Tibial artery (tissue), 4 donors: ENCODE measurements around the gene WNT9B.

Experiments
- DNase-seq, 2 donors: peaks; one replicate each; pipeline ENCODE4 v3.0.0-alpha.2; 2019
- H3K27ac ChIP-seq, 2 donors: fragments of 200-600 bp; sonication (generic) in 1 of 2; 1 replicate in 1 of 2; 2 replicates in 1 of 2; pipeline ENCODE4 v1.5.1; 2018 to 2019; ENCODE audit warnings: mild to moderate bottlenecking in 1 of 2
- H3K27me3 ChIP-seq, 2 donors: fragments of 200-600 bp; sonication (generic) in 1 of 2; one replicate each; pipeline versions ENCODE4 v1.5.1 to v1.6.0; 2016 to 2019
- H3K36me3 ChIP-seq, 3 donors: fragments of 200-600 bp; sonication (generic) in 2 of 3; one replicate each; pipeline ENCODE4 v1.5.1; 2016 to 2019; ENCODE audit warnings: mild to moderate bottlenecking in 2 of 3
- H3K4me1 ChIP-seq, 4 donors: fragments of 200-600 bp; sonication (generic) in 2 of 4; 1 replicate in 3 of 4; 2 replicates in 1 of 4; pipeline ENCODE4 v1.5.1; 2016 to 2019
- H3K4me3 ChIP-seq, 2 donors: fragments of 200-600 bp; sonication (generic) in 1 of 2; 1 replicate in 1 of 2; 2 replicates in 1 of 2; pipeline ENCODE4 v1.5.1; 2018 to 2019; ENCODE audit warnings: mild to moderate bottlenecking in 2 of 2
- H3K9me3 ChIP-seq, 3 donors: fragments of 200-600 bp; sonication (generic) in 1 of 3; one replicate each; pipeline ENCODE4 v1.5.1; 2016 to 2019
- intact Hi-C: fragments of 100-400 bp; cut with DNase I; formaldehyde crosslinking; loops from one replicate; pipeline ENCODE4 v1.15.0; 2023; ENCODE audit warnings: low total_unique reads
- TF ChIP-seq, protein P1 (sequence below), 2 experiments: fragments of 200-600 bp in 1 of 2; fragments of 450-650 bp in 1 of 2; IDR thresholded peaks; one replicate each; pipeline ENCODE4 v1.5.1; 2017 to 2019; ENCODE audit warnings: antibody characterized with exemption in 2 of 2, mild to moderate bottlenecking in 1 of 2, moderate library complexity in 1 of 2

Gene WNT9B

GRCh38 chr17:46898860-46899259 is 47.5 kb downstream of the WNT9B start:
- no peaks in the 10 kb centered on the region for H3K36me3 ChIP-seq
- intact Hi-C loops = no loop called here
- peaks cover 0 to 23% of the 10 kb centered on the region in 2 donors for H3K27me3 ChIP-seq
- no peak overlapping the region for H3K4me3 ChIP-seq
- no peak for DNase-seq
- TF ChIP-seq, protein P1, sequence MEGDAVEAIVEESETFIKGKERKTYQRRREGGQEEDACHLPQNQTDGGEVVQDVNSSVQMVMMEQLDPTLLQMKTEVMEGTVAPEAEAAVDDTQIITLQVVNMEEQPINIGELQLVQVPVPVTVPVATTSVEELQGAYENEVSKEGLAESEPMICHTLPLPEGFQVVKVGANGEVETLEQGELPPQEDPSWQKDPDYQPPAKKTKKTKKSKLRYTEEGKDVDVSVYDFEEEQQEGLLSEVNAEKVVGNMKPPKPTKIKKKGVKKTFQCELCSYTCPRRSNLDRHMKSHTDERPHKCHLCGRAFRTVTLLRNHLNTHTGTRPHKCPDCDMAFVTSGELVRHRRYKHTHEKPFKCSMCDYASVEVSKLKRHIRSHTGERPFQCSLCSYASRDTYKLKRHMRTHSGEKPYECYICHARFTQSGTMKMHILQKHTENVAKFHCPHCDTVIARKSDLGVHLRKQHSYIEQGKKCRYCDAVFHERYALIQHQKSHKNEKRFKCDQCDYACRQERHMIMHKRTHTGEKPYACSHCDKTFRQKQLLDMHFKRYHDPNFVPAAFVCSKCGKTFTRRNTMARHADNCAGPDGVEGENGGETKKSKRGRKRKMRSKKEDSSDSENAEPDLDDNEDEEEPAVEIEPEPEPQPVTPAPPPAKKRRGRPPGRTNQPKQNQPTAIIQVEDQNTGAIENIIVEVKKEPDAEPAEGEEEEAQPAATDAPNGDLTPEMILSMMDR (IDR thresholded peaks at IDR 0.05) = no peak
- peaks cover 0 to 8% (median 0%) of the 10 kb centered on the region in 3 donors for H3K9me3 ChIP-seq
- no peaks in the 10 kb centered on the region for H3K4me1 ChIP-seq
- H3K27ac ChIP-seq = no peak overlapping the region

DNA sequence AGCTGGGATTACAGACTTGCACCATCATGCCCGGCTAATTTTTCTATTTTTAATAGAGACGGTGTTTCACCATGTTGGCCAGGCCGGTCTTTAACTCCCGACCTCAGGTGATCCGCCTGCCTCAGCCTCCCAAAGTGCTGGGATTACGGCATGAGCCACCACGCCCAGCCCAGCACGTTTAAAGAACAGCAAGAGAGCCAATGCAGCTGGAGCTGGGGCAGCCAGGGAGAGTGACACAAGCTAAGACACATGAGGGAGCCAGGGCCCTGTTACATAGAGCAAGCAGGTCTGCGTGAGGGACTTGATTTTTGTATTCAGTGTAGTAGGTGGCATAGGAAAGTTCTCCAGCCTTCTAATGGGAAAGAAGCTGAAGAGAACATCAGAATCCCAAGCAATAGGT is 49.9 kb downstream of the WNT9B start:
- H3K27ac ChIP-seq = no peak overlapping the region
- H3K4me1 ChIP-seq = no peaks in the 10 kb centered on the region
- peaks cover 0 to 13% of the 10 kb centered on the region in 2 donors for H3K27me3 ChIP-seq
- no peak for DNase-seq
- H3K36me3 ChIP-seq = no peaks in the 10 kb centered on the region
- TF ChIP-seq, protein P1 (IDR thresholded peaks at IDR 0.05) = no peak
- intact Hi-C loops = no loop called here
- H3K9me3 ChIP-seq = peaks cover 0 to 8% (median 0%) of the 10 kb centered on the region in 3 donors
- no peak overlapping the region for H3K4me3 ChIP-seq

DNA sequence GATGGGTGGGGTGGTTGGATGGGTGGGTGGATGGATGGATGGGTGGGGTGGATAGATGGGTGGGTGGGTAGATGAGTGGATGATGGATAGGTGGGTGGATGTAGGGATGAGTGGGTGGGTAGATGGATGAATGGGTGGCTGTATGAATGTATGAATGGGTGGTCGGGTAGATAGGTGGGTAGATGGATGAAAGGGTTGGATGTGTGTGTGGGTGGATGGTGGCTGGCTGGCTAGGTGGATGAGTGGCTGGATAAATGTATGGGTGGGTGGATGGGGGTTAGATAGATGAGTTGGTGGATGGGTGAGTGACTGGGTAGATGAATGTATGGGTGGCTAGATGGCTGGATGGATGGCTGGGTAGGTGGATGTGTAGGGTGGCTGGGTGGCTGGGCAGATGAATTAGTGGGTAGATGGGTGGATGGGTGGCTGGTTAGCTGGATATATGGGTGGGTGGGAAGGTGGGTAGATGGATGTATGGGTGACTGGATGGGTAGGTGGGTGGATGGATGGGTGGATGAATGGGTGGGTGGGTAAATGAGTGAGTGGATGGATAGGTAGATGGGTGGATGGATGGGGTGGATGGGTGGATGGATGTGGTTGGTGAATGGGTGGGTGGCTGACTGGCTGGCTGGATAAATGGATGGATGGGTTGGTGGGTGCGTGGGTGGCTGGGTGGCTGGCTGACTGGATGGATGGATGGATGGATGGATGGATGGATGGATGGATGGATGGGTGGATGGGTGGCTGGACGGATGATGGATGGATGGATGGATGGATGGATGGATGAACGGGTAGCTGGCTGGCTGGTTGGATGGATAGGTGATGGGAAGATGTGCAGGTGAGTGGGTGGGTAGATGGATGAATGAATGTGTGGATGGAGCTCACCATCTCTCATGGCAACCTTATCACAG is 52.6 kb downstream of the WNT9B start:
- Histone ChIP-seq H3K27ac (no peak overlapping the region), H3K9me3 (peaks cover 0 to under 1% (median 0%) of the 10 kb centered on the region in 3 donors), H3K36me3 (no peaks in the 10 kb centered on the region), H3K4me3 (no peak overlapping the region), H3K27me3 (peaks cover 0 to 20% of the 10 kb centered on the region in 2 donors), H3K4me1 (no peaks in the 10 kb centered on the region)
- TF ChIP-seq, protein P1 (IDR thresholded peaks at IDR 0.05) = no peak
- intact Hi-C loops = no loop called here
- DNase-seq = no peak

DNA sequence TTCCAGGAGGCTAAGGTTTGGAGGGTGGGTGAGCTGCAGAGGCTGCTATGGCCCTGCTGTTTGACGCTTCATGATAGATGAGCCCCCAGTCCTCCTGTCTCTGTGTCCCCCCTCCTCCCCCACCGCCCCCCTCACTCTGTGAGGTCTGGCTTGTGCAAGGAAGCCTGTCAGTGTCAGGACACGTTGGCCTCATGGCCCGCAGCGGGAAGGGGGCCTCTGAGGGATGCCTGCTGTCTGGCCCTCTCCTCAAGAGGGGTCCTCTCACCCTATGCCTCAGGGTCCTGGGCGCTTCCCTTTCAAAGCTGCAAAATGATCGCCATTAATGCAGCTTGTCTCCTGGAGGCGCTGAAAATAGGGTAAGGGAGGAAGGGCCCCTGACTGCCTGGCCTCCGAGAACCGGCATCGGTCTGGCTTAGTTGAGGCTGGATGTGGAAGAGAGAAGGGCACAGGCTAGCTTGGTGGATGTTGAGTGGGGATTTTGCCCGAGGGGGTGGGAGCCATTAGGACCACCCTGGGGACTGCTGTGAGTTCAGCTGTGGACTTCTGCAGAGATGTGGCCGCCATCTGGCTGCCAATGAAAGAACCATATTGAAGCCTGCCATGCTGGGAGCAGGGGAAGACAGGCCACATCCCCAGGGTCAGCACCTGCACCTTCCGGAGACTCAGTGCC is 56.8 kb downstream of the WNT9B start:
- H3K9me3 ChIP-seq = no peaks in the 10 kb centered on the region
- H3K4me1 ChIP-seq = no peaks in the 10 kb centered on the region
- peaks cover 0 to 36% of the 10 kb centered on the region in 2 donors for H3K27me3 ChIP-seq
- intact Hi-C loops = no loop called here
- H3K27ac ChIP-seq = no peak overlapping the region
- TF ChIP-seq, protein P1 (IDR thresholded peaks at IDR 0.05) = no peak
- no peak for DNase-seq
- H3K4me3 ChIP-seq = no peak overlapping the region
- no peaks in the 10 kb centered on the region for H3K36me3 ChIP-seq

DNA sequence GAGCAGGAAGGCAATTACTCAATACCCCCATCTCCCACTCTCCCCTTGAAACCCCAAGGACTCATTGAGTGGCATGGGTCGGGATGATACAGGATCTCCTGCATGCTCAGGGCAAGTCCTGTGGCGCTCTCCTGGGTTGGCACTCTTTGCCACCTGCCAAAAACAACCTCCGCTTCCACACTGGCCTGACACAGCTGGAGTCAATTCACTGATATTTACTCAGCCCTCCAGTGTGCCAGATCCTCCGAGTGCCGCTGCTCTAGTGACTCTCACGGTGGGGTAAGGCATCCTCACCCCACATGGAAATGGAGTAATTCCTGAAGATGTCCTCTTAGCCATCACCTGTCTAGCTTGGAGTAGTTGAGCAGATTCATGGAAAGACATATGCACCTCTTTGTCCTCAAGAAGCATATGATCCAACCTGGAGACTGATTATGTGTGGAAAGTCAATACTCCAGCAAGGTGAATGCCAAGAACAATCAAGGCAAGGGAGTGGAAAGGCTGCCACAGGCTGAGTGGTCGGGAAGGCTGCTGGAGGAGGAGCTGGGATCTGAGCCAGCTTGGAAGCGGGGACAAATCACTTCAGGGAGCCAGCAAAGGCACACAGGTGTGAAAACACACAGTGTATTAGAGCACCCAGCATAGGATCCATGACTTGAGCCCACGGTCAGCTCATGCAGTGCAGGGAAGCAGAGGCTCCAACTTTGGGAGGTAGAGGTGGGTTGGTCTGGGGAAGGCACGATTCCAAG is 59.0 kb downstream of the WNT9B start:
- H3K4me3 ChIP-seq = no peak overlapping the region
- no peaks in the 10 kb centered on the region for H3K4me1 ChIP-seq
- H3K36me3 ChIP-seq = no peaks in the 10 kb centered on the region
- TF ChIP-seq, protein P1 (IDR thresholded peaks at IDR 0.05) = no peak
- intact Hi-C loops = no loop called here
- no peak for DNase-seq
- peaks cover 0 to 36% of the 10 kb centered on the region in 2 donors for H3K27me3 ChIP-seq
- H3K27ac ChIP-seq = no peak overlapping the region
- no peaks in the 10 kb centered on the region for H3K9me3 ChIP-seq
